ENCODE data around the gene CAMTA1.

Gene CAMTA1

DNA sequence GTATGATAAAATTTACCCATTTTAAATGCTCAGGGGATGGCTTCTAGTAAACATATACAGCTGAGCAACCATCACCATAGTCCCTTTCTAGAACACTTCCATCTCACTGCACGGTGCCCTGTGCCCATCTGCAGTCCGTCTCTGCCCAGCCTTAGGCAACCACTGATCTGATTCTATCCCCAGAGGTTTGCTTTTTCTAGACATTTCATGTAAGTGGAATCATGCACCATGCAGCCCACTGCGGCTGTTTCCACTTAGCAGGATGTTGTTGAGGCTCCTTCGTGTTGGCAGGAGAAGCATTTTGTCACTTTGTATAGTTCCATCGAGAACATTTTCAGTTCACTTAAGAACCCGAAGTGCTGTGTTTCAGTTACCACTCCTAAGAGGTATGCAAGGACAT is 958.1 kb downstream of the CAMTA1 start:
- Histone ChIP-seq H3K9me3 (ENCODE audit: insufficient read depth, low read length) (no peaks in the 10 kb centered on the region), H2AFZ (ENCODE audit: low read depth, low read length, severe bottlenecking) (no peak overlapping the region), H3K27me3 (ENCODE audit: low read length) (no peaks in the 10 kb centered on the region), H3K4me2 (ENCODE audit: low read depth, low read length, poor library complexity, severe bottlenecking) (no peak overlapping the region), H3K9me2 (replicated peaks; ENCODE audit: insufficient read depth, low read length) (no peaks in the 10 kb centered on the region), H3K36me3 (ENCODE audit: low read length) (no peaks in the 10 kb centered on the region), H4K20me1 (ENCODE audit: low read depth, low read length) (no peaks in the 10 kb centered on the region), H3K27ac (ENCODE audit: low read depth, low read length) (no peak overlapping the region), H3F3A (ENCODE audit: insufficient read depth) (no peaks in the 10 kb centered on the region), H3K9ac (ENCODE audit: low read length) (no peak overlapping the region), H3K79me2 (ENCODE audit: insufficient read depth, low read length) (no peaks in the 10 kb centered on the region), H3K4me3 (ENCODE audit: insufficient read depth, low read length, poor library complexity, severe bottlenecking) (no peak overlapping the region)
- no peak for TF ChIP-seq EZH2phosphoT487 (conservative IDR thresholded peaks at IDR 0.05; ENCODE audit: low read length)
- TF ChIP-seq, protein P1, sequence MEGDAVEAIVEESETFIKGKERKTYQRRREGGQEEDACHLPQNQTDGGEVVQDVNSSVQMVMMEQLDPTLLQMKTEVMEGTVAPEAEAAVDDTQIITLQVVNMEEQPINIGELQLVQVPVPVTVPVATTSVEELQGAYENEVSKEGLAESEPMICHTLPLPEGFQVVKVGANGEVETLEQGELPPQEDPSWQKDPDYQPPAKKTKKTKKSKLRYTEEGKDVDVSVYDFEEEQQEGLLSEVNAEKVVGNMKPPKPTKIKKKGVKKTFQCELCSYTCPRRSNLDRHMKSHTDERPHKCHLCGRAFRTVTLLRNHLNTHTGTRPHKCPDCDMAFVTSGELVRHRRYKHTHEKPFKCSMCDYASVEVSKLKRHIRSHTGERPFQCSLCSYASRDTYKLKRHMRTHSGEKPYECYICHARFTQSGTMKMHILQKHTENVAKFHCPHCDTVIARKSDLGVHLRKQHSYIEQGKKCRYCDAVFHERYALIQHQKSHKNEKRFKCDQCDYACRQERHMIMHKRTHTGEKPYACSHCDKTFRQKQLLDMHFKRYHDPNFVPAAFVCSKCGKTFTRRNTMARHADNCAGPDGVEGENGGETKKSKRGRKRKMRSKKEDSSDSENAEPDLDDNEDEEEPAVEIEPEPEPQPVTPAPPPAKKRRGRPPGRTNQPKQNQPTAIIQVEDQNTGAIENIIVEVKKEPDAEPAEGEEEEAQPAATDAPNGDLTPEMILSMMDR (IDR thresholded peaks at IDR 0.05; ENCODE audit: insufficient read depth, low read length, poor library complexity, severe bottlenecking) = no peak

- Histone ChIP-seq H3K4me3 (ENCODE audit: insufficient read depth, low read length, poor library complexity, severe bottlenecking) (no peak overlapping the region), H3K9me2 (replicated peaks; ENCODE audit: insufficient read depth, low read length) (no peaks in the 10 kb centered on the region), H3K9ac (ENCODE audit: low read length) (no peak overlapping the region), H4K20me1 (ENCODE audit: low read depth, low read length) (no peaks in the 10 kb centered on the region), H3K4me2 (ENCODE audit: low read depth, low read length, poor library complexity, severe bottlenecking) (no peak overlapping the region), H3K27ac (ENCODE audit: low read depth, low read length) (no peak overlapping the region), H2AFZ (ENCODE audit: low read depth, low read length, severe bottlenecking) (no peak overlapping the region), H3F3A (ENCODE audit: insufficient read depth) (no peaks in the 10 kb centered on the region), H3K9me3 (ENCODE audit: insufficient read depth, low read length) (no peaks in the 10 kb centered on the region), H3K36me3 (ENCODE audit: low read length) (no peaks in the 10 kb centered on the region), H3K27me3 (ENCODE audit: low read length) (no peaks in the 10 kb centered on the region), H3K79me2 (ENCODE audit: insufficient read depth, low read length) (no peaks in the 10 kb centered on the region)
- TF ChIP-seq, protein P1 (IDR thresholded peaks at IDR 0.05; ENCODE audit: insufficient read depth, low read length, poor library complexity, severe bottlenecking) = no peak
- TF ChIP-seq EZH2phosphoT487 (conservative IDR thresholded peaks at IDR 0.05; ENCODE audit: low read length) = no peak
Measured at GRCh38 chr1:7744882-7745281, 959.6 kb downstream of the CAMTA1 start.

DNA sequence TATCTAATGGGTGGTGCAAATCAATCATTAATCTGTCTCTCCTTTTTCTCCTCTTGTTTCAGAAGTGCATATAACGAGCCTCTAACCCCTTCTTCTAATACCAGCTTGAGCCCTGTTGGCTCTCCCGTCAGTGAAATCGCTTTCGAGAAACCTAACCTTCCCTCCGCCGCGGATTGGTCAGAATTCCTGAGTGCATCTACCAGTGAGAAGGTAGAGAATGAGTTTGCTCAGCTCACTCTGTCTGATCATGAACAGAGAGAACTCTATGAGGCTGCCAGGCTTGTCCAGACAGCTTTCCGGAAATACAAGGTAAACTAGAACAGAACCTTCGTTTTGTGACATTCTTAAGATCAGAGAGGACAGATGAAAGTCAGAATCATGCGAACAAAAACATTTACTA is 960.5 kb downstream of the CAMTA1 start:
- Histone ChIP-seq H3K27ac (ENCODE audit: low read depth, low read length) (no peak overlapping the region), H3F3A (ENCODE audit: insufficient read depth) (no peaks in the 10 kb centered on the region), H3K9me2 (replicated peaks; ENCODE audit: insufficient read depth, low read length) (no peaks in the 10 kb centered on the region), H3K9ac (ENCODE audit: low read length) (no peak overlapping the region), H3K79me2 (ENCODE audit: insufficient read depth, low read length) (no peaks in the 10 kb centered on the region), H3K4me3 (ENCODE audit: insufficient read depth, low read length, poor library complexity, severe bottlenecking) (no peak overlapping the region), H2AFZ (ENCODE audit: low read depth, low read length, severe bottlenecking) (no peak overlapping the region), H3K27me3 (ENCODE audit: low read length) (no peaks in the 10 kb centered on the region), H4K20me1 (ENCODE audit: low read depth, low read length) (no peaks in the 10 kb centered on the region), H3K4me2 (ENCODE audit: low read depth, low read length, poor library complexity, severe bottlenecking) (no peak overlapping the region), H3K36me3 (ENCODE audit: low read length) (no peaks in the 10 kb centered on the region), H3K9me3 (ENCODE audit: insufficient read depth, low read length) (no peaks in the 10 kb centered on the region)
- TF ChIP-seq, protein P1 (IDR thresholded peaks at IDR 0.05; ENCODE audit: insufficient read depth, low read length, poor library complexity, severe bottlenecking) = no peak
- TF ChIP-seq EZH2phosphoT487 (conservative IDR thresholded peaks at IDR 0.05; ENCODE audit: low read length) = no peak

Data from SU-DHL-6 (cell line).